HCT116 (cell line): ENCODE measurements around the gene FGF1. TPM values are rescaled to one million over a fixed set of nuclear protein-coding genes. Genes with fewer than 3 reads are reported as not detected.

Experiments used
- ATAC-seq: fragments of 200-7000 bp; cut with Tn5 transposase; 2 replicates; pipeline ENCODE4 v1.9.1; 2020; ENCODE audit warnings: mild to moderate bottlenecking, moderate library complexity
- BruUV-seq: library from RNA; stranded (reverse); fragments of 400-500 nt; replicated peaks from 2 replicates; lab custom pipeline; 2021; lab: Mats Ljungman, UMichigan
- CTCF ChIA-PET: fragments of 300-600 bp; sonication (Branson Sonifier 250); formaldehyde crosslinking; loops from one replicate; lab custom pipeline; 2021; ENCODE audit warnings: antibody characterized with exemption; lab: Charles Lee
- POLR2A ChIA-PET: fragments of 300-600, 350-600 bp; sonication (Branson Sonifier 250); formaldehyde crosslinking; loops from one replicate; lab custom pipeline; 2021; ENCODE audit warnings: antibody characterized with exemption; lab: Charles Lee
- RAD21 ChIA-PET, 2 experiments: fragments of 300-600 bp; sonication (Branson Sonifier 250); formaldehyde crosslinking; loops; one replicate each; lab custom pipeline; 2023; ENCODE audit warnings: low total read pairs in 2 of 2; ENCODE audit not compliant: uncharacterized antibody in 2 of 2, unreplicated experiment in 2 of 2, low non-redundant PET in 1 of 2; lab: Charles Lee
- DNase-seq: peaks from one replicate; pipeline ENCODE4 v3.0.0-alpha.2; 2010; ENCODE audit warnings: low read depth, low spot score
- H2AFZ ChIP-seq: fragments of 200-600 bp; shearing (Covaris generic), sonication (generic); 2 replicates; pipeline ENCODE4 v1.6.1; 2017; ENCODE audit warnings: low read depth, mixed run types, mixed read lengths, antibody characterized with exemption, low read length; ENCODE audit not compliant: poor library complexity, severe bottlenecking
- H3K27ac ChIP-seq: 2 replicates; pipeline ENCODE4 v1.5.1; 2012; ENCODE audit warnings: low read depth, low read length
- H3K27me3 ChIP-seq: fragments of 200-600 bp; sonication (generic); 2 replicates; pipeline ENCODE4 v1.6.1; 2016; ENCODE audit warnings: mixed run types, low read length, mixed read lengths; ENCODE audit not compliant: insufficient read depth
- H3K36me3 ChIP-seq, 2 experiments: fragments of 200-500 bp in 1 of 2; fragments of 200-600 bp in 1 of 2; sonication (Bioruptor generic) in 1 of 2; sonication (generic) in 1 of 2; 2 replicates each; pipeline versions ENCODE4 v1.5.1 to v1.6.1; 2014 to 2016; ENCODE audit warnings: low read length in 2 of 2, inconsistent platforms in 1 of 2, mixed read lengths in 1 of 2, mixed run types in 1 of 2; ENCODE audit not compliant: insufficient read depth in 2 of 2, control insufficient read depth in 1 of 2
- H3K4me1 ChIP-seq, 2 experiments: fragments of 200-600 bp in 1 of 2; sonication (generic) in 1 of 2; 2 replicates each; pipeline versions ENCODE4 v1.5.1 to v1.6.1; 2012 to 2017; ENCODE audit warnings: low read length in 2 of 2, inconsistent platforms in 1 of 2, mild to moderate bottlenecking in 1 of 2, mixed read lengths in 1 of 2, mixed run types in 1 of 2, moderate library complexity in 1 of 2; ENCODE audit not compliant: insufficient read depth in 2 of 2, control insufficient read depth in 1 of 2
- H3K4me2 ChIP-seq: fragments of 200-600 bp; sonication (generic); 2 replicates; pipeline ENCODE4 v1.6.1; 2017; ENCODE audit warnings: mixed run types, low read length, mixed read lengths
- H3K4me3 ChIP-seq, 2 experiments: fragments of 200-600 bp in 1 of 2; sonication (generic) in 1 of 2; replicated peaks in 1 of 2; 2 replicates each; pipeline ENCODE4 v1.5.1; 2011 to 2016; ENCODE audit warnings: low read length in 2 of 2, control low read depth in 1 of 2, low read depth in 1 of 2, mild to moderate bottlenecking in 1 of 2, mixed read lengths in 1 of 2, mixed run types in 1 of 2
- H3K79me2 ChIP-seq: fragments of 200-600 bp; sonication (generic); 2 replicates; pipeline ENCODE4 v1.6.1; 2017; ENCODE audit warnings: mild to moderate bottlenecking, mixed run types, low read length, moderate library complexity, mixed read lengths; ENCODE audit not compliant: insufficient read depth
- H3K9ac ChIP-seq: fragments of 200-600 bp; sonication (generic); 2 replicates; pipeline ENCODE4 v1.6.1; 2016; ENCODE audit warnings: low read length, mixed read lengths
- H3K9me2 ChIP-seq: fragments of 200-600 bp; sonication (generic), shearing (Covaris generic); 2 replicates; pipeline ENCODE4 v1.6.1; 2017; ENCODE audit warnings: mixed run types, mild to moderate bottlenecking, moderate library complexity; ENCODE audit not compliant: insufficient read depth
- H3K9me3 ChIP-seq, 2 experiments: fragments of 200-500 bp in 1 of 2; fragments of 200-600 bp in 1 of 2; sonication (Bioruptor generic) in 1 of 2; sonication (generic) in 1 of 2; 2 replicates each; pipeline ENCODE4 v1.6.1; 2014 to 2017; ENCODE audit warnings: low read length in 2 of 2, mixed read lengths in 2 of 2, inconsistent platforms in 1 of 2, low read depth in 1 of 2, mild to moderate bottlenecking in 1 of 2, mixed run types in 1 of 2, moderate library complexity in 1 of 2; ENCODE audit not compliant: control insufficient read depth in 1 of 2, insufficient read depth in 1 of 2
- H4K20me1 ChIP-seq: fragments of 200-600 bp; sonication (generic), shearing (Covaris generic); 2 replicates; pipeline ENCODE4 v1.6.1; 2017; ENCODE audit warnings: mixed run types, mild to moderate bottlenecking, moderate library complexity; ENCODE audit not compliant: insufficient read depth
- CBX3 ChIP-seq: IDR thresholded peaks from 2 replicates; pipeline ENCODE4 v1.6.1; 2012; ENCODE audit warnings: low read depth
- CEBPB ChIP-seq: IDR thresholded peaks from 2 replicates; pipeline ENCODE4 v1.6.1; 2012; ENCODE audit warnings: low read depth
- EZH2 ChIP-seq: fragments of 200-600 bp; sonication (generic); IDR thresholded peaks from 2 replicates; pipeline ENCODE4 v1.6.1; 2017; ENCODE audit warnings: antibody characterized with exemption, mixed run types
- FOSL1 ChIP-seq: IDR thresholded peaks from 2 replicates; pipeline ENCODE4 v1.6.1; 2012; ENCODE audit warnings: low read depth
- JUND ChIP-seq: IDR thresholded peaks from 2 replicates; pipeline ENCODE4 v1.6.1; 2012
- POLR2A ChIP-seq: IDR thresholded peaks from 2 replicates; pipeline ENCODE4 v1.7.0; 2011; ENCODE audit warnings: borderline replicate concordance; ENCODE audit not compliant: insufficient read depth, insufficient read length; ENCODE audit errors: extremely low read depth
- POLR2AphosphoS5 ChIP-seq: IDR thresholded peaks from 2 replicates; pipeline ENCODE4 v1.6.1; 2011; ENCODE audit warnings: mild to moderate bottlenecking, low read depth, low read length, moderate library complexity
- RAD21 ChIP-seq: IDR thresholded peaks from 2 replicates; pipeline ENCODE4 v1.6.1; 2012; ENCODE audit warnings: low read depth, mild to moderate bottlenecking
- SIN3A ChIP-seq: IDR thresholded peaks from 2 replicates; pipeline ENCODE4 v1.6.1; 2012; ENCODE audit warnings: low read depth
- SP1 ChIP-seq: IDR thresholded peaks from 2 replicates; pipeline ENCODE4 v1.6.1; 2012; ENCODE audit warnings: low read depth
- TCF7L2 ChIP-seq: IDR thresholded peaks from 2 replicates; pipeline ENCODE4 v1.7.0; 2011; ENCODE audit warnings: borderline replicate concordance, inconsistent platforms; ENCODE audit not compliant: insufficient read depth, insufficient read length; ENCODE audit errors: extremely low read depth
- YY1 ChIP-seq: IDR thresholded peaks from 2 replicates; pipeline ENCODE4 v1.6.1; 2011; ENCODE audit warnings: low read length, low read depth, moderate library complexity, mild to moderate bottlenecking; ENCODE audit not compliant: insufficient replicate concordance; ENCODE audit errors: extremely low read depth
- ZFX ChIP-seq: fragments of 450-650 bp; IDR thresholded peaks from 2 replicates; pipeline ENCODE4 v1.6.1; 2017
- ZNF274 ChIP-seq: fragments of 200-500 bp; sonication (Bioruptor generic); IDR thresholded peaks from 2 replicates; pipeline ENCODE4 v1.6.1; 2014; ENCODE audit warnings: mild to moderate bottlenecking, low read depth, low read length, inconsistent platforms
- intact Hi-C: fragments of 100-400 bp; cut with micrococcal nuclease; formaldehyde crosslinking; loops from 2 replicates; pipeline ENCODE4 v1.10.0; 2022
- total RNA-seq: library from RNA; stranded (reverse); gene quantifications from one replicate; pipeline ENCODE4 v1.2.1, GENCODE V29; 2021; ENCODE audit not compliant: unreplicated experiment
- TF ChIP-seq, protein P1 (sequence below): IDR thresholded peaks from 2 replicates; pipeline ENCODE4 v1.6.1; 2012; ENCODE audit warnings: low read depth
- TF ChIP-seq, protein P2 (sequence below): IDR thresholded peaks from 2 replicates; pipeline ENCODE4 v1.6.1; 2012
- TF ChIP-seq, protein P3 (sequence below): IDR thresholded peaks from 2 replicates; pipeline ENCODE4 v1.6.1; 2011; ENCODE audit warnings: mild to moderate bottlenecking, low read length, moderate library complexity; ENCODE audit not compliant: insufficient replicate concordance; ENCODE audit errors: extremely low read depth
- TF ChIP-seq, protein P4 (sequence below): IDR thresholded peaks from 2 replicates; pipeline ENCODE4 v1.6.1; 2012
- TF ChIP-seq, protein P5 (sequence below), 3 experiments: fragments of 200-600 bp in 1 of 3; sonication (generic) in 1 of 3; IDR thresholded peaks in 2 of 3; conservative IDR thresholded peaks in 1 of 3; 2 replicates each; pipeline ENCODE4 v1.5.1; 2012 to 2017; ENCODE audit warnings: low read depth in 2 of 3, low read length in 2 of 3, antibody characterized with exemption in 1 of 3, borderline replicate concordance in 1 of 3, control low read depth in 1 of 3, mild to moderate bottlenecking in 1 of 3, mixed read lengths in 1 of 3, mixed run types in 1 of 3, moderate library complexity in 1 of 3; ENCODE audit not compliant: insufficient read depth in 1 of 3

FGF1 gene
- total RNA-seq, 1 experiment from 2014 or later: not detected

DNA sequence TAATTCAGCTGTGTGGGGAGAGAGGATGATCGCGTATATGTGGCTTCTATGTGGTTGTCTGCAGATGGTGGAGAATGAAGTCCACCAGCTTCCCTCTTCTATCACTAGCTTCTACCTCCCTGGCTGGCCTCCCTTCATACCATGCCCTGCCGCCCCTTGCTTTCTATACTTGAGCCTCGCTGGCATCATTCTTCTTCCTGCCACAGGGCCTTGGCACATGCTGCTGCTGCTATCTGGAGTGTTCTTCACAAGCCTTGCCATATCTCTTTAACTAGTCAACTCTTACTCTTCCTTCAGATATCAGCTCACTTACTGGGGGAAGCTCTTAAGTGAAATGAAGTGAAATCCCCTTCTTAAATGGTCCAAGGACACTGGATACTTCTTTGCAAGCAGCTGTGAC is 100.4 kb downstream of the FGF1 start:
- H3K36me3 ChIP-seq: no peaks in the 10 kb centered on the region
- no peaks in the 10 kb centered on the region for H3K9me3 ChIP-seq
- intact Hi-C loops: no loop called here
- DNase-seq (no peak), ATAC-seq (no peak)
- no peaks in the 10 kb centered on the region for H4K20me1 ChIP-seq
- no peak overlapping the region for H3K4me3 ChIP-seq
- no peak overlapping the region for H3K27ac ChIP-seq
- H3K27me3 ChIP-seq: no peaks in the 10 kb centered on the region
- no peaks in the 10 kb centered on the region for H3K79me2 ChIP-seq
- RAD21 ChIA-PET: no interaction called here
- CTCF ChIA-PET: interaction anchor here (1.1 to 1.4 kb wide), 2 partner anchors 11 to 37 kb away, joined by 4 to 6 read pairs; no protein-coding TSS in a partner anchor
- no peak overlapping the region for H2AFZ ChIP-seq
- no peak overlapping the region for H3K4me2 ChIP-seq
- BruUV-seq: no TSS peak
- H3K4me1 ChIP-seq: no peaks in the 10 kb centered on the region
- TF ChIP-seq, protein P1, sequence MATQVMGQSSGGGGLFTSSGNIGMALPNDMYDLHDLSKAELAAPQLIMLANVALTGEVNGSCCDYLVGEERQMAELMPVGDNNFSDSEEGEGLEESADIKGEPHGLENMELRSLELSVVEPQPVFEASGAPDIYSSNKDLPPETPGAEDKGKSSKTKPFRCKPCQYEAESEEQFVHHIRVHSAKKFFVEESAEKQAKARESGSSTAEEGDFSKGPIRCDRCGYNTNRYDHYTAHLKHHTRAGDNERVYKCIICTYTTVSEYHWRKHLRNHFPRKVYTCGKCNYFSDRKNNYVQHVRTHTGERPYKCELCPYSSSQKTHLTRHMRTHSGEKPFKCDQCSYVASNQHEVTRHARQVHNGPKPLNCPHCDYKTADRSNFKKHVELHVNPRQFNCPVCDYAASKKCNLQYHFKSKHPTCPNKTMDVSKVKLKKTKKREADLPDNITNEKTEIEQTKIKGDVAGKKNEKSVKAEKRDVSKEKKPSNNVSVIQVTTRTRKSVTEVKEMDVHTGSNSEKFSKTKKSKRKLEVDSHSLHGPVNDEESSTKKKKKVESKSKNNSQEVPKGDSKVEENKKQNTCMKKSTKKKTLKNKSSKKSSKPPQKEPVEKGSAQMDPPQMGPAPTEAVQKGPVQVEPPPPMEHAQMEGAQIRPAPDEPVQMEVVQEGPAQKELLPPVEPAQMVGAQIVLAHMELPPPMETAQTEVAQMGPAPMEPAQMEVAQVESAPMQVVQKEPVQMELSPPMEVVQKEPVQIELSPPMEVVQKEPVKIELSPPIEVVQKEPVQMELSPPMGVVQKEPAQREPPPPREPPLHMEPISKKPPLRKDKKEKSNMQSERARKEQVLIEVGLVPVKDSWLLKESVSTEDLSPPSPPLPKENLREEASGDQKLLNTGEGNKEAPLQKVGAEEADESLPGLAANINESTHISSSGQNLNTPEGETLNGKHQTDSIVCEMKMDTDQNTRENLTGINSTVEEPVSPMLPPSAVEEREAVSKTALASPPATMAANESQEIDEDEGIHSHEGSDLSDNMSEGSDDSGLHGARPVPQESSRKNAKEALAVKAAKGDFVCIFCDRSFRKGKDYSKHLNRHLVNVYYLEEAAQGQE: no peak
- TF ChIP-seq, protein P2, sequence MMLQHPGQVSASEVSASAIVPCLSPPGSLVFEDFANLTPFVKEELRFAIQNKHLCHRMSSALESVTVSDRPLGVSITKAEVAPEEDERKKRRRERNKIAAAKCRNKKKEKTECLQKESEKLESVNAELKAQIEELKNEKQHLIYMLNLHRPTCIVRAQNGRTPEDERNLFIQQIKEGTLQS: no peak
- TF ChIP-seq FOSL1: no peak
- no peak for TF ChIP-seq CBX3
- no peak for TF ChIP-seq POLR2AphosphoS5
- TF ChIP-seq, protein P3, sequence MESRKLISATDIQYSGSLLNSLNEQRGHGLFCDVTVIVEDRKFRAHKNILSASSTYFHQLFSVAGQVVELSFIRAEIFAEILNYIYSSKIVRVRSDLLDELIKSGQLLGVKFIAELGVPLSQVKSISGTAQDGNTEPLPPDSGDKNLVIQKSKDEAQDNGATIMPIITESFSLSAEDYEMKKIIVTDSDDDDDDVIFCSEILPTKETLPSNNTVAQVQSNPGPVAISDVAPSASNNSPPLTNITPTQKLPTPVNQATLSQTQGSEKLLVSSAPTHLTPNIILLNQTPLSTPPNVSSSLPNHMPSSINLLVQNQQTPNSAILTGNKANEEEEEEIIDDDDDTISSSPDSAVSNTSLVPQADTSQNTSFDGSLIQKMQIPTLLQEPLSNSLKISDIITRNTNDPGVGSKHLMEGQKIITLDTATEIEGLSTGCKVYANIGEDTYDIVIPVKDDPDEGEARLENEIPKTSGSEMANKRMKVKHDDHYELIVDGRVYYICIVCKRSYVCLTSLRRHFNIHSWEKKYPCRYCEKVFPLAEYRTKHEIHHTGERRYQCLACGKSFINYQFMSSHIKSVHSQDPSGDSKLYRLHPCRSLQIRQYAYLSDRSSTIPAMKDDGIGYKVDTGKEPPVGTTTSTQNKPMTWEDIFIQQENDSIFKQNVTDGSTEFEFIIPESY: no peak
- no peak for TF ChIP-seq YY1
- no peak for TF ChIP-seq POLR2A
- no peak for TF ChIP-seq ZFX
- no peak for TF ChIP-seq JUND
- TF ChIP-seq RAD21: no peak
- TF ChIP-seq SP1: no peak
- TF ChIP-seq, protein P4, sequence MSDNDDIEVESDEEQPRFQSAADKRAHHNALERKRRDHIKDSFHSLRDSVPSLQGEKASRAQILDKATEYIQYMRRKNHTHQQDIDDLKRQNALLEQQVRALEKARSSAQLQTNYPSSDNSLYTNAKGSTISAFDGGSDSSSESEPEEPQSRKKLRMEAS: no peak
- TF ChIP-seq CEBPB: no peak
- TF ChIP-seq TCF7L2: no peak
- TF ChIP-seq SIN3A: no peak
- TF ChIP-seq, protein P5, sequence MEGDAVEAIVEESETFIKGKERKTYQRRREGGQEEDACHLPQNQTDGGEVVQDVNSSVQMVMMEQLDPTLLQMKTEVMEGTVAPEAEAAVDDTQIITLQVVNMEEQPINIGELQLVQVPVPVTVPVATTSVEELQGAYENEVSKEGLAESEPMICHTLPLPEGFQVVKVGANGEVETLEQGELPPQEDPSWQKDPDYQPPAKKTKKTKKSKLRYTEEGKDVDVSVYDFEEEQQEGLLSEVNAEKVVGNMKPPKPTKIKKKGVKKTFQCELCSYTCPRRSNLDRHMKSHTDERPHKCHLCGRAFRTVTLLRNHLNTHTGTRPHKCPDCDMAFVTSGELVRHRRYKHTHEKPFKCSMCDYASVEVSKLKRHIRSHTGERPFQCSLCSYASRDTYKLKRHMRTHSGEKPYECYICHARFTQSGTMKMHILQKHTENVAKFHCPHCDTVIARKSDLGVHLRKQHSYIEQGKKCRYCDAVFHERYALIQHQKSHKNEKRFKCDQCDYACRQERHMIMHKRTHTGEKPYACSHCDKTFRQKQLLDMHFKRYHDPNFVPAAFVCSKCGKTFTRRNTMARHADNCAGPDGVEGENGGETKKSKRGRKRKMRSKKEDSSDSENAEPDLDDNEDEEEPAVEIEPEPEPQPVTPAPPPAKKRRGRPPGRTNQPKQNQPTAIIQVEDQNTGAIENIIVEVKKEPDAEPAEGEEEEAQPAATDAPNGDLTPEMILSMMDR (IDR thresholded peaks at IDR 0.05 in 2 of 3, conservative IDR thresholded peaks at IDR 0.05 in 1 of 3; ENCODE audit: borderline replicate concordance in 1 of 3, insufficient read depth in 1 of 3, low read depth in 2 of 3, low read length in 2 of 3): no peak
- TF ChIP-seq EZH2: no peak
- TF ChIP-seq ZNF274: no peak
- no peak overlapping the region for H3K9ac ChIP-seq
- POLR2A ChIA-PET: no interaction called here
- no peaks in the 10 kb centered on the region for H3K9me2 ChIP-seq
